Fibroblast of the aortic adventitia (primary cell): ENCODE measurements around the gene ARPC2. TPM values are rescaled to one million over a fixed set of nuclear protein-coding genes. Genes with fewer than 3 reads are reported as not detected.

ENCODE experiments used
- DNase-seq: peaks from one replicate; pipeline ENCODE4 v3.0.0-alpha.2; 2010; ENCODE audit warnings: low read depth
- H3K4me3 ChIP-seq: 2 replicates; pipeline ENCODE4 v1.5.1; 2011; ENCODE audit warnings: low read depth, mild to moderate bottlenecking, control low read depth, low read length, moderate library complexity
- total RNA-seq: library from RNA; depleted of rRNA; stranded (reverse); fragments of >200 nt; gene quantifications from 2 replicates; pipeline ENCODE4 v1.2.3, GENCODE V29; 2012; ENCODE audit warnings: low replicate concordance
- TF ChIP-seq, protein P1 (sequence below): IDR thresholded peaks from 2 replicates; pipeline ENCODE4 v1.5.1; 2011; ENCODE audit warnings: mild to moderate bottlenecking, low read length, control low read depth, inconsistent platforms; ENCODE audit not compliant: insufficient read depth

The ARPC2 gene
- total RNA-seq, 1 donor: 368 TPM

DNA sequence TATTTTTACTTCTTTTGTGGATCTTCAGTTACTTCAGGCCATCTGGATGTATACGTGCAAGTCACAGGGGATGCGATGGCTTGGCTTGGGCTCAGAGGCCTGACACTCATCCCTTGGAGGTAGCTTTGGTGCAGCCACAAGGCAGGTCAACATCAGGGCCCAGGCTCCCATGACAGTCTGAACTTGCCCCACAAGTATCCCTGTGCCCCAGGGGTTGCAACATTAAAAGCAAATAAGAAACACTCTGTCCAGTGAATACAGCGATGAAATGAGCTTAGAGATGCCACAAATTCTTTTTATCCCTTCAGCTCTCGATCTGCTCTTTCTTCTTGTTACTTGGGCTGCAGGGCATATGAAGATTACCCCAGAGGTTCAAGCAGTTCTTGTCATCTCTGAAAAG lies 37.2 kb upstream of the ARPC2 start:
- TF ChIP-seq, protein P1, sequence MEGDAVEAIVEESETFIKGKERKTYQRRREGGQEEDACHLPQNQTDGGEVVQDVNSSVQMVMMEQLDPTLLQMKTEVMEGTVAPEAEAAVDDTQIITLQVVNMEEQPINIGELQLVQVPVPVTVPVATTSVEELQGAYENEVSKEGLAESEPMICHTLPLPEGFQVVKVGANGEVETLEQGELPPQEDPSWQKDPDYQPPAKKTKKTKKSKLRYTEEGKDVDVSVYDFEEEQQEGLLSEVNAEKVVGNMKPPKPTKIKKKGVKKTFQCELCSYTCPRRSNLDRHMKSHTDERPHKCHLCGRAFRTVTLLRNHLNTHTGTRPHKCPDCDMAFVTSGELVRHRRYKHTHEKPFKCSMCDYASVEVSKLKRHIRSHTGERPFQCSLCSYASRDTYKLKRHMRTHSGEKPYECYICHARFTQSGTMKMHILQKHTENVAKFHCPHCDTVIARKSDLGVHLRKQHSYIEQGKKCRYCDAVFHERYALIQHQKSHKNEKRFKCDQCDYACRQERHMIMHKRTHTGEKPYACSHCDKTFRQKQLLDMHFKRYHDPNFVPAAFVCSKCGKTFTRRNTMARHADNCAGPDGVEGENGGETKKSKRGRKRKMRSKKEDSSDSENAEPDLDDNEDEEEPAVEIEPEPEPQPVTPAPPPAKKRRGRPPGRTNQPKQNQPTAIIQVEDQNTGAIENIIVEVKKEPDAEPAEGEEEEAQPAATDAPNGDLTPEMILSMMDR: no peak
- DNase-seq: no peak
- no peak overlapping the region for H3K4me3 ChIP-seq

DNA sequence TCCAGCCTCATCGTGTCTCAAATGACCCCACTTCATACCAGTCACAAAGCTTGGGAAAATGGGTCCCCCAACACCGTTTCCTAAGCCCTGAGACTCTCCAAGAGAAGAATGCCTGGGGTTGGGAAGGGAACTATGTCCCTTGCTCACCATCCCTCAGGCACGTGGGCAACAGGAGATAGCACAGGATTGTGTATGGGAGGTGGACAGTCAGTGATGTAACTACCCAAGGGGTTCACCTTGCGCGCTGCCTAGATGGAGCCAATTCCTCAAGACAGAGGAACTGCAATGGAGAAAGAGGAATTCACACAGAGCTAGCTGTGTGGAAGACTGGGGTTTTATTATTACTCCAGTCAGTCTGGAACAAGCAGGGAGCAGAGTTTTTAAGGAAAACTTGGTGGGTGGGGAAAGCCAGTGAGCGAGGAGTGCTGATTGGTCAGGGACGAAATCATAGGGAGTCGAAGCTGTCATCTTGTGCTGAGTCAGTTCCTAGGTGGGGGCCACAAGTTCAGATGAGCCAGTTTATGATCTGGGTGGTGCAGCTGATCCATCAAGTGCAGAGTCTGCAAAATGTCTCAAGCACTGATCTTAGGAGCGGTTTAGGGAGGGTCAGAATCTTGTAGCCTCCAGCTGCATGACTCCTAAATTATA lies 36.4 kb upstream of the ARPC2 start:
- peak; percentile 61 for DNase-seq
- H3K4me3 ChIP-seq: no peak overlapping the region
- TF ChIP-seq, protein P1: no peak

DNA sequence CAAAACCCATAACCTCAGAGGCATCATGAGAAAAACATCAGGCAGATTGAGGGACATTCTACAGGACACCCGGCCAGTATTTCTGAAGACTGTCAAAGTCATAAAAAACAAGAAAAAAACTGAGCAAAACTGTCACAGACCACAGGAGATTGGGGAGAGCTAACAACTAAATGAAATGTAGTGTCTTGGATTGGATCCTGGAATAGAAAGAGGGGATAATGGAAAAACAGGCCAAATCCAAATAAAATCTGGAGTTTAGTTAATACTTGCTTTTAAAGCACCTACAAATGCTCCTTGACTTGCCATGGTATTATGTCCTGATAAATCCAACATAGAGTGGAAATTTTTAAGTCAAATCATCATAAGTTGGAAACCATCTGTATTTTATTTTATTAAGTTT lies 32.7 kb upstream of the ARPC2 start:
- no peak for DNase-seq
- TF ChIP-seq, protein P1: no peak
- H3K4me3 ChIP-seq: no peak overlapping the region

DNA sequence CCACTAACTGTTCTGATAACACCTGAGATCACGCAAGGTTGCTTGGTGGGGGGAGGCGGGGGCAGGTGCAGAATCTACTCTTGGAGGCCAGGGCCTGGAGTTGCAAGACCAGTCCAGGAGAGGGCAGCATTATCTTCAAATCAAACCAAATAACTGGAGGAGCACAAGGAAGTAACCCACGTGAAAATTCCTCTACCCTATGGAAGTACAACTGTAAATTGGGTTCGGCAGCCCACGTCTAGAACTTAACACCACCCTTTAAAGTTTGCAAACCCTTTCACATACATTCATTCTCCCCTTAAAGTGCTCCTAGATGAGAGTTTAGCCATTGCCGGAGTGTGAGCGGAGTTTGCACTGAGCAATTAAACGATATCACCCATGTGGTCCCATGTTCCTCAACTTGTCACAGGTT lies 30.6 kb upstream of the ARPC2 start:
- DNase-seq: peak; percentile 81
- TF ChIP-seq, protein P1: peak; percentile 81
- no peak overlapping the region for H3K4me3 ChIP-seq

DNA sequence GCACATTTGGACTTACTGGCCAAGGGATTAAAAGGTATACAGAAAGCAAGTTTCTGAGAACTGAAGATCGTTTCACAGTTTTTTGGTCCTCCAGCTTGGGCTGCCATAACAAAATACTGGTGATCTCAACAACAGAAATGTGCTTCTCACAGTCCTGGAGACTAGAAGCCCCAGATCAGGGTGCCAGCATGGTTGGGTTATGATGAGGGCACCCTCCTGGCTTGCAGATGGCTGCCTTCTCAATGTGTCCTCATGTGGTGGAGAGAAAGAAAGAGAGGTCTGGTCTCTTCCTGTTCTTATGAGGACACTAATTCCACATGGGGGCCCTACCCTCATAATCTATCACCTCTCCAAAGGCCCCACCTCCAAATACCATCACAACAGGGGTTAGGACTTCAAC lies 30.1 kb upstream of the ARPC2 start:
- TF ChIP-seq, protein P1: no peak
- no peak for DNase-seq
- no peak overlapping the region for H3K4me3 ChIP-seq

DNA sequence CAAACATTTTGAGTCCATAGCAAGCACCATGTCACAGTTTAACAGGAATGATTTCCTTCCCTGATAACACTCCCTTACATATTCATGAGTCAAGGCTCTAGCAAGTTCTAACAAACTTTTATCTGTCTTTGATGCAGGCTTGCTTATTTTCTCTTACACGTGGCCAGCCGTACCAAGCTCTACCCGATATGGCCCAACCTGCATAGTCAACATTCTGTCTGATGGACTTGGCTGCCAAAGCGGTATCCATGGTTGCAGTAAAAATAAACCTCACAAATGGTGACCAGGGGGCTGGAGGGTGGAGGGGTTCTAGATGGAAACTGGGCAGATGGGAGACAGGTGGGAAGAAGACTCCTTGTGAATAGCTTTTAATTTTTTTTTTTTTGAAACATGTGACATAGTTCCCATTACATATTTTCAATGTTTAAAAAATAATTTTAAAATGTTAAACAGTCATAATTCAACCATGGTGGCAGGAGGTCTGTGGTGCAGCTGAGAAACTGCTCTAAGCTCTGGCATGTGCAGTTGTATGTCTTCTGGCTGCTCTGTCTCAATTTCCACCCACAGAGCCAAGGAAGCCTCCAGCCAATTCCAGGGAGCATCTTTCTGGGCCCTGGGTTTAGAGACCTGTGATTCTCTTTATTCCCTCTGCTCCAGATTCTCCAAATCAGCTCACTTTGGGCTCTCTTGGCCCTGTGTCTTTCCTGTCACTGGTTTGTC lies 29.5 kb upstream of the ARPC2 start:
- no peak for DNase-seq
- no peak overlapping the region for H3K4me3 ChIP-seq

More for the DNA sequence above, 29.5 kb upstream of the ARPC2 start:
- TF ChIP-seq, protein P1: no peak
